ENCODE results near the gene VAMP2. TPM values are rescaled to one million over a fixed set of nuclear protein-coding genes. Genes with fewer than 3 reads are reported as not detected.

VAMP2 gene
- total and polyA plus RNA-seq, 10 of the 15 experiments (the other 5 are each of a cell fraction or from before 2014, with no cell fraction given): 3.0 to 35.2 (median 25.0) TPM

DNA sequence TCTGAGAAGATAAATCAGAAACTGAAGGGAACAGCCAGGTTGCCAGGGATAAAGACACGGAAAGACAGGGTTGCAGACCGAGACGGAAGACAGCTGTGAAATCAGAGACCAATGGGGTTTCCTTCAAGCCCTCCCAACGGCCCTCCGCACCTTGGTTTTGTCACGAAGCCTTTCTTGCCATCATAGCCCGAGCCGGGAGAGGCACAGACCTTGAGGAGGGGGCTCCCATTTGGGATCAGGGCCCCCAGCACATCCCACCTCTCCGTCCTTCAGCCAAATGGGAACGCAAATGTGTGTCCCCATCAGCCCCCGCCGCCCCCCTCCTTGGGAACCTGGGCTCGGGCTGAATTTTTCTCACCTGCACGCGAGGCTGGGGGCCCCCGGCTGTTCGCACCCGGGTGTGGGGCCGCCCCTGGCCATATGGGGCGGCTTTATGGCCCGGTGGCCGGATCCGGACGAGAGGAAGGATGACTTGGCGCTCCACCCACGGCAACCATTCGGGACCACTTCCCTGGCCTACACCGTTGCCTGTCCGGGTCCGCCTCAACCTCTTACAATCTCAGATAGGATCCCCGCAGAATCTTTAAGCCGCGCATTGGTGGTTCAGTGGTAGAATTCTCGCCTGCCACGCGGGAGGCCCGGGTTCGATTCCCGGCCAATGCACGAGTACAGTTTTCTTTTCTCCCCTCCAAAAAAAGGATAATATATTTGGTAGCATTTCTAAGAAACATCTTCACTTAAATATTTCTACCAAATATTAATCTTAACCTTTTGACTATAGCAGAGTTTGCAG is 37.4 kb downstream of the VAMP2 start:
- Histone ChIP-seq H3K4me2 (ENCODE audit: control insufficient read depth, insufficient read depth) (peak overlapping the region; percentile 94), H3K79me2 (ENCODE audit: control insufficient read depth, insufficient read depth, low read length) (no peaks in the 10 kb centered on the region), H3K27ac (ENCODE audit: control insufficient read depth, insufficient read depth) (no peak overlapping the region; the same call in 1 of the 2 replicates), H3K9ac (ENCODE audit: control insufficient read depth, insufficient read depth, low read length) (peak overlapping the region; percentile 32; the same call in 1 of the 2 replicates), H4K20me1 (ENCODE audit: control insufficient read depth, insufficient read depth) (no peaks in the 10 kb centered on the region), H3K9me3 (replicated peaks; ENCODE audit: control insufficient read depth, insufficient read depth, low read length) (no peaks in the 10 kb centered on the region), H3K4me1 (ENCODE audit: control insufficient read depth, insufficient read depth, low read length) (peaks cover 36% of the 10 kb centered on the region), H3K4me3 (peak overlapping the region; percentile 99), H3K36me3 (ENCODE audit: control insufficient read depth in 2 of 2, insufficient read depth in 2 of 2, low read length in 1 of 2) (no peaks in the 10 kb centered on the region), H3K27me3 (replicated peaks in 1 of 2; ENCODE audit: control insufficient read depth in 2 of 2, insufficient read depth in 2 of 2, low read length in 1 of 2) (peaks cover 5 to 9% of the 10 kb centered on the region in 2 experiments), H2AFZ (ENCODE audit: control insufficient read depth, low read depth, low read length) (peak overlapping the region; percentile 35; the same call in 1 of the 2 replicates)
- POLR2A ChIA-PET: interaction anchor here (0.5 to 3.9 kb wide), 8 partner anchors 12 to 170 kb away, joined by 3 to 20 read pairs (median 10); partner anchors contain the start of genes PER1 and SLC25A35
- ATAC-seq: peak; percentile 27
- SMC1A ChIA-PET (ENCODE audit: uncharacterized antibody, unreplicated experiment): interaction anchor here (0.7 to 3.8 kb wide), 7 partner anchors 9 to 438 kb away, joined by 3 to 26 read pairs (median 5); partner anchors contain the start of gene TP53
- DNase-seq (ENCODE audit: low read depth, low spot score): peak; percentile 64
- CTCF ChIA-PET: interaction anchor here (1.4 to 2.2 kb wide), 4 partner anchors 12 to 33 kb away, joined by 7 to 16 read pairs (median 9); no protein-coding TSS in a partner anchor
- peak; percentile 7 for FAIRE-seq
- in situ Hi-C loops (cut with MboI): loop anchor here (5.0 kb wide), 1 partner anchor 97 kb away; no protein-coding TSS in a partner anchor
- WGBS (ENCODE audit: insufficient coverage, insufficient replicate concordance, low lambda C conversion rate, missing lambda C conversion rate): 1% methylated on average over 40 of the region's 40 CpGs
- RAD21 ChIA-PET (ENCODE audit: unreplicated experiment): interaction anchor here (1.3 kb wide), 1 partner anchor 12 kb away, joined by 7 read pairs; no protein-coding TSS in a partner anchor
- intact Hi-C loops (cut with micrococcal nuclease; ENCODE audit: unreplicated experiment): no loop called here
- BruUV-seq (replicated peaks): no TSS peak
- TF ChIP-seq, protein P1, sequence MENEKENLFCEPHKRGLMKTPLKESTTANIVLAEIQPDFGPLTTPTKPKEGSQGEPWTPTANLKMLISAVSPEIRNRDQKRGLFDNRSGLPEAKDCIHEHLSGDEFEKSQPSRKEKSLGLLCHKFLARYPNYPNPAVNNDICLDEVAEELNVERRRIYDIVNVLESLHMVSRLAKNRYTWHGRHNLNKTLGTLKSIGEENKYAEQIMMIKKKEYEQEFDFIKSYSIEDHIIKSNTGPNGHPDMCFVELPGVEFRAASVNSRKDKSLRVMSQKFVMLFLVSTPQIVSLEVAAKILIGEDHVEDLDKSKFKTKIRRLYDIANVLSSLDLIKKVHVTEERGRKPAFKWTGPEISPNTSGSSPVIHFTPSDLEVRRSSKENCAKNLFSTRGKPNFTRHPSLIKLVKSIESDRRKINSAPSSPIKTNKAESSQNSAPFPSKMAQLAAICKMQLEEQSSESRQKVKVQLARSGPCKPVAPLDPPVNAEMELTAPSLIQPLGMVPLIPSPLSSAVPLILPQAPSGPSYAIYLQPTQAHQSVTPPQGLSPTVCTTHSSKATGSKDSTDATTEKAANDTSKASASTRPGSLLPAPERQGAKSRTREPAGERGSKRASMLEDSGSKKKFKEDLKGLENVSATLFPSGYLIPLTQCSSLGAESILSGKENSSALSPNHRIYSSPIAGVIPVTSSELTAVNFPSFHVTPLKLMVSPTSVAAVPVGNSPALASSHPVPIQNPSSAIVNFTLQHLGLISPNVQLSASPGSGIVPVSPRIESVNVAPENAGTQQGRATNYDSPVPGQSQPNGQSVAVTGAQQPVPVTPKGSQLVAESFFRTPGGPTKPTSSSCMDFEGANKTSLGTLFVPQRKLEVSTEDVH (IDR thresholded peaks at IDR 0.05; ENCODE audit: low read depth, partially characterized antibody): peak; percentile 56
- peak; percentile 72 for TF ChIP-seq RUNX3 (IDR thresholded peaks at IDR 0.05; ENCODE audit: low read length)
- no peak for TF ChIP-seq WRNIP1 (IDR thresholded peaks at IDR 0.05; ENCODE audit: borderline replicate concordance, low read depth, low read length)
- TF ChIP-seq, protein P2, sequence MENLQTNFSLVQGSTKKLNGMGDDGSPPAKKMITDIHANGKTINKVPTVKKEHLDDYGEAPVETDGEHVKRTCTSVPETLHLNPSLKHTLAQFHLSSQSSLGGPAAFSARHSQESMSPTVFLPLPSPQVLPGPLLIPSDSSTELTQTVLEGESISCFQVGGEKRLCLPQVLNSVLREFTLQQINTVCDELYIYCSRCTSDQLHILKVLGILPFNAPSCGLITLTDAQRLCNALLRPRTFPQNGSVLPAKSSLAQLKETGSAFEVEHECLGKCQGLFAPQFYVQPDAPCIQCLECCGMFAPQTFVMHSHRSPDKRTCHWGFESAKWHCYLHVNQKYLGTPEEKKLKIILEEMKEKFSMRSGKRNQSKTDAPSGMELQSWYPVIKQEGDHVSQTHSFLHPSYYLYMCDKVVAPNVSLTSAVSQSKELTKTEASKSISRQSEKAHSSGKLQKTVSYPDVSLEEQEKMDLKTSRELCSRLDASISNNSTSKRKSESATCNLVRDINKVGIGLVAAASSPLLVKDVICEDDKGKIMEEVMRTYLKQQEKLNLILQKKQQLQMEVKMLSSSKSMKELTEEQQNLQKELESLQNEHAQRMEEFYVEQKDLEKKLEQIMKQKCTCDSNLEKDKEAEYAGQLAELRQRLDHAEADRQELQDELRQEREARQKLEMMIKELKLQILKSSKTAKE (IDR thresholded peaks at IDR 0.05; ENCODE audit: low read depth, poor library complexity, severe bottlenecking): peak; percentile 85
- peak; percentile 69; the same call in 2 of the 3 replicates for TF ChIP-seq POU2F2 (IDR thresholded peaks at IDR 0.05; ENCODE audit: borderline replicate concordance, low read depth, low read length)
- 0 out of 2 replicates have a peak, but pooled peaks have one; percentile 16 for TF ChIP-seq ESRRA (IDR thresholded peaks at IDR 0.05; ENCODE audit: low read length)
- TF ChIP-seq CHD2 (IDR thresholded peaks at IDR 0.05; ENCODE audit: borderline replicate concordance, low read depth, low read length): no peak
- peak; percentile 54 for TF ChIP-seq IKZF1 (conservative IDR thresholded peaks at IDR 0.05)
- peak; percentile 49; the same call in 1 of the 2 replicates for TF ChIP-seq RB1 (IDR thresholded peaks at IDR 0.05; ENCODE audit: borderline replicate concordance)
- TF ChIP-seq, protein P3, sequence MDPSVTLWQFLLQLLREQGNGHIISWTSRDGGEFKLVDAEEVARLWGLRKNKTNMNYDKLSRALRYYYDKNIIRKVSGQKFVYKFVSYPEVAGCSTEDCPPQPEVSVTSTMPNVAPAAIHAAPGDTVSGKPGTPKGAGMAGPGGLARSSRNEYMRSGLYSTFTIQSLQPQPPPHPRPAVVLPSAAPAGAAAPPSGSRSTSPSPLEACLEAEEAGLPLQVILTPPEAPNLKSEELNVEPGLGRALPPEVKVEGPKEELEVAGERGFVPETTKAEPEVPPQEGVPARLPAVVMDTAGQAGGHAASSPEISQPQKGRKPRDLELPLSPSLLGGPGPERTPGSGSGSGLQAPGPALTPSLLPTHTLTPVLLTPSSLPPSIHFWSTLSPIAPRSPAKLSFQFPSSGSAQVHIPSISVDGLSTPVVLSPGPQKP (IDR thresholded peaks at IDR 0.05; ENCODE audit: low read depth, low read length): 0 out of 2 replicates have a peak, but pooled peaks have one; percentile 29
- peak; percentile 65; the same call in 1 of the 2 replicates for TF ChIP-seq CBFB (IDR thresholded peaks at IDR 0.05; ENCODE audit: low read depth)
- no peak for TF ChIP-seq MEF2A (IDR thresholded peaks at IDR 0.05; ENCODE audit: insufficient read depth, low read depth, low read length)
- no peak for TF ChIP-seq JUND (IDR thresholded peaks at IDR 0.05; ENCODE audit: low read depth, low read length)
- no peak for TF ChIP-seq EGR1 (IDR thresholded peaks at IDR 0.05; ENCODE audit: borderline replicate concordance in 1 of 2, low read depth in 2 of 2, low read length in 2 of 2)
- TF ChIP-seq TBL1XR1 (IDR thresholded peaks at IDR 0.05; ENCODE audit: low read depth, low read length): peak; percentile 90

Measured in GM12878 (cell line).